HG02642 (cell line): ENCODE data around the gene CSNK1D.

Experiments
- ATAC-seq: cut with Tn5 transposase; IDR thresholded peaks from one replicate; pipeline ENCODE4 v1.9.1; 2021; ENCODE audit warnings: mild to moderate bottlenecking; ENCODE audit not compliant: unreplicated experiment, poor library complexity

CSNK1D gene

DNA sequence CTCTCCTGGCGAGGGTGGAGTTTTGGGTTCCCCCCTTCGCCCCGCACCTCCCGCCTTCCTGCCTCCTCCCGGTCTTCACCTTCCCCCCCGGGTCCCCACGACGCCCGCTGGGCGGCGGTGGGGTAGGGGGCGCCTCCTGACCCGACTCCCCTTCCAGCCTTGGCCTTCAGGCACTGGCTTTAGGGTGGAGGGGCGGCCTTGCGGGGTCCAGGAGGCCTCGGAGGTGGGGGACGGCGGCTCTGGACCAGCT lies 42.3 kb downstream of the CSNK1D start:
- peak; percentile 12 for ATAC-seq

DNA sequence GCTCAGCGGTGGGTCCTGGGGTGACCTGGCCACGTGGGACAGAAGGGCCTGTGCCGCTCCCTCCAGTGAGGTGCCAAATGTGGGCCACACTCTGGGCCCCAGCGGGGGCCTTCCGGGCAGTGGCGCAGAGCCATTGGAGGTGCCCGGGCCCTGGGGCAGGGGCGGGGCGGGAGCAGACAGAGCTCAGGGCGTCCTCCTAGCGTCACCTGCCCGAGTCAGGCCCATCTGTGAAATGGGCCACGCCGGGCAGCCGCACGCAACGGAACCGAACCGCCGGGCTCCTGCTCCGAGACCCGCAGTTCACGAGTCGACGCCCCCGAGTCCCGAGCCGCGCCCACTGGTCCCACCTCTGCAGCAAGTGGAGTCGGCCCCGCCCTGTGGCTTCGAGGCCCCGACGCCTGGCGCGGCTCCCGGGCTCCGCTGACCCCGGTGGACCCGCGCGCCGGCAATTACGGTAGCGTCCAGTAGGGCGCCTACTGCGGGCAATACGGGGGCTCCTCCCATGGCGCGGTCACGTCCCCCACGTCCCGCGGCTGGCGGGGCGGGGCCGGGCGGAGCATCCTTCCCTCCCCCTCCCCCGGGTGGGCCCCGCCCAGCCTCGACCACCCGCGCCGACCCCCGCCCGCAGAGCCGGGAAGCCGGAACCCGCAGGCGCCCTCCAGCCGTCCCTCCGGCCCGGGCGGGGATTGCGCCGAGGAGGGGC lies 42.7 kb downstream of the CSNK1D start:
- peak; percentile 41 for ATAC-seq

DNA sequence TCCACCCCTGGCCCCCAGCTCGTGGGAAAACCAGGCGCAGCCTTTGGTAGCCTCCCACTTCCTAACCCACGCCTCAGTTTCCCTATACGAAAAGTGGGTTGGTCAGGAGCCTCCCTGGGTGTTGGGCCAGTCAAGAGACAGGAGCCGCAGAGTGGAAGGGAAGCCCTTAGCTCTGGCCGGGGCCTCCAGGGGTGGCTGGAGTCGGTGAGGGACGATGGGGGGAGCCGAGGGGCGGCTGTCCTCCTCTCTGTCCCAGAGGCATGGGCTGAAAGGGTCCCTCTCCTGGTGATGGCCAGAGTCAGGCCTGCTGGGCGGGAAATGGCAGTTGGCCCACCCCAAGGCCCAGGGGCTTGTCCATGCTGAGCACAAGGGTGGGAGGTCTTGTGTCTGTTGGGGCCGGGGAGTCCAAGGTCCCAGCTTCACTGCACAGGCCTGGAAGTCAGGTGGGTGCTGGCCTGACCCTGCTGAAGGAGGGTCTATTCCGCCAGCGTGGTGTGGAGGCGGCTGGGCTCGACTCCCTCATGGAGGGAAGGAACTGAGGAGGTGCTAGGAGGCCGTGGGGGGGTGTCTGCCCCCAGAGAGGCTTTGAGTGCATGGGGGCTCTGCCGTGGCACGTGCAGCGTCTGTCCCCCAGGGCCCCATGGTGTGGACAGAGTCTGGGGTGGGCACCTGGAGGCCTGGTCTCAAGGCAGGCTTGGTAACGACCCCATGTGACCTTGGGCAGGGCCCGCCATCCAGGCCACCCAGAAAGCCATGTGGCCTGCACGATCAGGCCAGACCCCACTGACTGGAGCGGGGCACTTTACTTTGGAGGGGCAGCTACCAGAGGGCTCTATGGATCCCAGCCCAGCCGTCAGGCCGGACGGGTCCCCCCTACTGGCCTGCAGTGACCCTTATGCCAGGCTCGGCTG lies 43.5 kb downstream of the CSNK1D start:
- ATAC-seq = no peak

DNA sequence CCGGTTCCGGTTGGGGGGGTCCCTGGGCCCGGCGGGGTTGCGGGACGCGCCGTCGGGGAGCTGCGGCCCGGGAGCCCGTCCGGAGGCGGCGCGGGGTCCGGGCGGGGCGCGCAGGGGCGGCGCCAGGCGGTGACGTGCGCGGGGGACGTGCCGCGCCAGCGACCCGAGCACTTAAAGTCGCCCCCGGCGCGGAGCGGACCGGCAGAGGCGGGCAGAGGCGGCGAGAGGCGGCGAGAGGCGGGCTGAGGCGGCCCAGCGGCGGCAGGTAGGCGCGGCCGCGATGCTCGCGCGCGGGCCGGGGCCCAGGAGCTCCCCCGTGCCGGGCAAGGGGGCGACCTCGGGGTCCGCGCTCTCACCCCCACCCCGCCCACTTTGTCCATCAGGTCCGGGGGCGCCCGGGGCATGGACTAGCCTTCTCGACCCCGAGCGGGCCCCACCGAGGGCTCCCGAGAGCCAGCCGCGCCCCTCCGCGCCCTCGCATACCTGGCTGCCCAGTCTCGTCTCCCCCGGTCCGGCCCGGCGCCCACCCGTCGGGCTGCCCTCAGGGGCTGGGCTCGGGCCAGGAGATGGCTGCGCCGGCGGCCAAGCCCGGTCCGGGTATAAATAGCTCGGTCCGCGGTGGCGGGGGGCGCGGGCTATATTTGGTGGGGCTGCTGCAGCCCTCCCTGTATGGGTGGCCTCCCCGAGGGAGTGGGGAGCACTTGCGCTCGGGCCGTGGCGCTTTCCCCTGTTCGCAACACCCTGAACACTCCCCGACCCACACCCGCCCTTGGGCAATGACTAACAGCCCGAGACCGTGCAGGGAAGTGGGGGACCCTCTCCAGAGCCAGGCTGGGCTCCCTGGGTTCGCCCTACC lies 44.4 kb downstream of the CSNK1D start, which contains the start of gene SLC16A3:
Gene SLC16A3, plus strand, starts transcription at position 201 of the 856 bp plus-strand sequence. CDS start 6,967 bp downstream, outside the sequence.
- peak; percentile 40 for ATAC-seq

DNA sequence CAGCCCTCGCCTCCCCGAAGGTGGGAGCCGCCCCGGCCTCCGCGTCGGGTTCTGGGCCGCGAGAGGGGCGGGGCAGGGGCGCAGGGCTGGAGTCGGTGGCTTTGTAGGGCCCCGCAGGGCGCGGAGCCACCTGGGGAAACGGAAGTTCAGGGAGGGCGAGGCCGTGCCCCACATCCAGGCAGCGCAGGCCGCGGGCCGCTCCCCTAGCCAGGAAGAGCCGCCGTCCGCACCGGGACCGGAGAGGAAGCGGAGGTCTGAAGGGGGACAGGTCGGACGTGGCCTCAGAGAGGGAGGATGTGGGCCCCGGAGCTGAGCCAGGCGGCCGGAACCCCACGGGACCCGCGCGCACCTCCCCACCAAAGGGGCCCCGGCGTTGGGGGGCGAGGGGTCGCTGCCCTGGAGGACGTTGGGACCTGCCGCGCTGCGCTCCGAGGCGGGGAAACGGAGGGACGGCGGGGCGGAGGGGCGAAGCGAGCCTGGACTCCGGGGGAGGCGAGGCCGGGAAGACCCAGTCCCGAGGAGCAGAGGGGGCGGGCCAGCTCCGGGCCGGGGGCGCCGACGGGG lies 45.1 kb downstream of the CSNK1D start:
- peak; percentile 27 for ATAC-seq

DNA sequence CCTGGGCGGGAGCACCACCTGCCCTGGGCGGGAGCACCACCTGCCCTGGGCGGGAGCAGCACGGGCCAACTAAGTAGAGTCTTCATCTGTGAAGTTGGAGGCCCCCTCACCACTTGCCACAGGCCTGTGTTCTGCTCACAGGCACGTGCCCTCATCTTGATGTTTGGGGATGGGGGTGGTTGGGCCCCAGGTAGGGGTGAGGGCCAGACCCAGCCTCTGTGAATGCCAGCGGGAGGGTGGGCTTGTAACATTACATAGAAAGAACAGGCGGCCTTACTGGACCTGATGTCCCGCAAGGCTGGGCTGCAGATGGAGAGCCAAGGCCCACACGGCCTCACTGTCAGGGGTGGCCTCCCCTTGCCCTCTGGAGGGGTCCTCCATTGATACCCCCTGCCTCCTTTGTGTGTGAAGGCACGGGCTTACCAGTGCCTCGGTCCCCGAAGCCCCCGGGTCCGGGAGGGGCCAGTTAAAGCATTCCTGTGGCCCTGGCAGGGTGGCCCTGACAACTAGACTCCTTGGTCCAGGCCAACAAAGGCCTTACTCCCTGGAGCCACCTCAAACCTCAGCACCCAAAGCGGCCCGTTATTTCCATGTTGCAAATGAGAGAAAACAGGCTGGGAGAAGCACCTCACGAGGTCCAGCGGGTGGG lies 45.7 kb downstream of the CSNK1D start:
- ATAC-seq = no peak

DNA sequence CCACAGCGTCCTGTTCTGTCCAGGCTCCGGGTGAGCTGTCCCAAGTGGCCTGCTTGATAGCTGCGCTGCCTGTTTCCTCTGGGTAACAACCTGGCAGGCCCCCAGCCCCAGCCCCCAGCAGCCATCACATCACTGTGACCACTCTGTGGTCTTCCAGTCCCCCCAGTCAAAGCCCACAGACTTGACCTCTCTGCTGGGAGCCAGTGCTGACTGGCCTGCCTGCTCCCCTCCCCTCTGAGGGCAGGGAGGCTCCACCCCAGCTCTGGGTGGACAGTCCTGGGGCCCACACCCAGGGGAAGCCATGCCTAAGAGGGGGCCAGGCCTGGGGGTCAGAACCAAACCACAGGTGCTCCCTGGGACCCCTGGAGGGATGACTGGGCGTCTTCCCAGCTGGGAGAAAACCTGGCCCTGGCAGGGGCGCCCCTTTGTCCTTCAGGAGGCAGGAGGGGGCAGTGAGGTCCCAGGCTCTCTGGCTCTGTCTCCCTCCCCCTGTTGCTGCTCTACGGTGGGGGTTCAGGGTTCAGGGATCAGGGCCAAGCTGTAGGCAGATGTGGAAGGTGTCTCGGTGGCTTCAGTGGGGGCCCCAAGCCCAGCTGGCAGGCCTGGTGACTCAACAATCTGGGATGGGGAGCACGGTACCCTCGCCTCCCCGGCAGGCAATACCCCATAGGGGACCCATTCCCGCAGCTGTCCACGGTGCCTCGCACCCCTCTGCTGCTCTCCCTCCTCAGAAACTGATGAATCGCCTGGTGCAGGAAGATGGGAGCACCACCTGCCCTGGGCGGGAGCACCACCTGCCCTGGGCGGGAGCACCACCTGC lies 46.5 kb downstream of the CSNK1D start:
- ATAC-seq = no peak

DNA sequence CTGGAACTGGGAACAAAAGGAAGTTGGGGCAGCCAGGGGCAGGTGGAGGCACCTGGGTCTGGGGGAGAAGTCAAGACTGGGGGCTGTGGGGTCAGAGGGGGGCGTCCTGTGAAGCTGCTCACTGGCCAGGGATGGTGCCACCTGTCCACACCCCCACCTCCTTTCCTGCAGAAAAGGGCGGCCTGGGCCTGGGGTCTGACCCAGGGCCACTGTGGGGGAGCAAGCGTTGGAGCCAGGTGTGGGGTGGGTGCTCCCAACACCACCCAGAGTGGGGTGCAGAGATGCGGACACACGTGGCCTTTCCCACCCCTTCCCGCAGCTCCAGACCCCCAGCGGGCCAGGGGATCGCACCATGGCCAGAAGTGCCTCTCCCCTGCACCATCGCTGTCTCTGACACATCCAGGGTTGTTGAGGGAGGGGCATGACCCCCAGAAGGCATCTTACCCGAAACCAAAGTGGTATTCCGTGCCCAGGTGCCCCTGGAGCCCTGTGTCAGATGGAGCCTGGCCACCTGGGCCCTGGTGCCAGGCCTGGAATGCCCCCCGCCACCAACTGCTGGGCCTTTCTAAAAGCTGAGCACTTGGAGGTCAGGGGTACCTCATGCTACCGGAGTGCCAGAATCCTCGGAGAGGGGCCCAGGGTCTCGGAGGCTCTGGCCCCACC lies 47.2 kb downstream of the CSNK1D start:
- no peak for ATAC-seq

DNA sequence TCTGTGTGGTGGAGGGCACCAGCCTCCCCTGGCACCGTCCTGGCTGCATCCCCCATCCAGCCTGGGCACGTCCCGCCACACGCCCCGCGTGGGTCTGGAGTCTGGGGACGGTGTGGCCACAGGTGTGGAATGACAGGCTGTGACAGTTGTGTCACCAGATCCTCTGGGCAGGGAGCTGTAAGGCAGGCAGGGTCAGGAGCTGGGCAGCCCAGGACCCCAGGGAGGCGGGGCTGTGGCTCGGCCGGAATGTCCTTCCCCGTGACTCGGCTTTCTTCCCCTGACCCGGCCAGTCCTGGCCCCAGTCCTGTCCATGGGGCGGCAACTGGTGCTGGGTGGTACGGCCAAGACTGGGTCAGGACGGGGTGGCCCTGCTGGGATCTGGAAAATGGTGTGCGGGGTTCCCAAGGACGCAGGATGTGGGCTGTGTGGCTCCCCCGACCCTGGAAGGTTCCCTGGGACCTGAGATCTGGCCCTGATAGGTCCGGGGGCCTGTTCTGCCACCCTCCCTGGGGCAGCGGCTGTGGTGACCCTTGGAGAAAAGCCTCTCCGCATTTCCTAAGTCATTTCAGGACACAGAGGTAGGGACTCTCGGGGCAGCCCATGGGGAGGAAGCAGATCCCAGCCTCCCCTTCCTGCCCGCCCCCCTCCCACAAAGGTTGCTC lies 48.0 kb downstream of the CSNK1D start:
- ATAC-seq = no peak

DNA sequence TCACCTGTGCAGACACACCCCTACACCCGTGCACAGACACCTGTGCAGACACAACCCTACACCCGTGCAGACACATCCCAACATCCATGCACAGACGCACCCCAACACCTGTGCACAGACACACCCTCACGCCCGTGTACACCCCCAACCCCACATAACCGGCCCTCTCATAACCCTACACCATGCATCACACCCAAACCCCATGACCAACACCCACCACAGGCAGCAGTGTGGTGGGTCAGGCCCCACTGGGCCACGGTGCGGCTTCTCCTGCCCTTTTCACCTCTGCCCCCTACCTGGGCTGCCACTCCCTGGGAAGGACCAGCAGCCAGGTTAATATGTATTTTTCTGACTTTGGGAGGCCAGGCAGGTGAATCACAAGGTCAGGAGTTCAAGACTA lies 48.8 kb downstream of the CSNK1D start:
- no peak for ATAC-seq

DNA sequence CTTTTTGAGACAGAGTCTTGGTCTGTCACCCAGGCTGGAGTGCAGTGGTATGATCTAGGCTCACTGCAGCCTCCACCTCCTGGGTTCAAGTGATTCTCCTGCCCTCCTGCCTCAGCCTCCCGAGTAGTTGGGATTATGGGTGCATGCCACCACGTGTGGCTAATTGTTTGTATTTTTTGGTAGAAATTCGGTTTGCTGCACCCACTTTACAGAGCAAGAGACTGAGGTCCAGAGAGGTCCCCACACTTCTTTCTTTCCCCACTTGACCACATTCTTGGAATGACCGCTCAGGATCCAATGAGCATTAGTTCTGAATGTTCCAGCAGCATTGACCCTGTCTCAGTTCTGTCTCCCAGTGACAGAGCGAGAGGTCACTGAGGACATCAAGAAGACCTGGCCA lies 50.0 kb downstream of the CSNK1D start:
- no peak for ATAC-seq

DNA sequence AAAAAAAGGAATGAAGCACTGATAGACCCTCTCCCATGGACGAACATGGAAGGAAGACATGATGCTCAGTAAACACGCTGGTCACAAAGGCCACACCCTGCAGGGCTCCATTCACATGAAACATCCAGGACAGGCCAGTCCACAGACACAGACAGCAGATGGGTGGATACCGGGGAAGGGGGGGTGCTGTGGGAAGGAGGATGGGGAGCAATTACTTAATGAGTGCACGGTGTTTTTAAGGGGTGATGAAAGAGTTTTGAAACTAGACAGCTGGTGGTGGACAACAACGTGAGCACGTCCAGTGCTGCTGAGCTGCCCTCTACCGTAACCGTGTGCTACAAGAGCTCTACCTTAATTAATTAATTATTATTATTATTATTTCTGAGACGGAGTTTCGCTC lies 50.7 kb downstream of the CSNK1D start:
- ATAC-seq = no peak

DNA sequence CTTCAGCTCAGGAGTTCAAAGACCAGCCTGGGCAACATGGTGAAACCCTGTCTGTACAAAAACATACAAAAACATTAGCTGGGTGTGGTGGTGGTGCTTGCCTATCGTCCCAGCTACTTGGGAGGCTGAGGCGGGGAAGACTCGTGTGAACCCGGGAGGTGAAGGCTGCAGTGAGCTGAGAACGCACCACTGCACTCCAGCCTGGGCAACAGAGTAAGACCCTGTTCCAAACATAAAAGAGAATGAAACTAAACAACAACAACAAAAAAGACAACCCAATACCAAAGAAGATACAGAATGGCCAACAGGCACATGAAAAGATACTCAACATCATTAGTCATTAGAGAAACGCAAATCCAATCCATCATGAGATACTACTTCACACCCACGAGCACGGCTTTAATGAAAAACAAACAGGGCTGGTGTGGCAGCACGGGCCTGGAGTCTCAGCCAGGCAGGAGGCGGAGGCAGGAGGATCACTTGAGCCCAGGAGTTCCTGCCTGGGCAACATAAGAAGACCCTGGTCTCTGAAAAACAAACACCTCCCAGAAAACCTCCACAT lies 52.1 kb downstream of the CSNK1D start:
- no peak for ATAC-seq

DNA sequence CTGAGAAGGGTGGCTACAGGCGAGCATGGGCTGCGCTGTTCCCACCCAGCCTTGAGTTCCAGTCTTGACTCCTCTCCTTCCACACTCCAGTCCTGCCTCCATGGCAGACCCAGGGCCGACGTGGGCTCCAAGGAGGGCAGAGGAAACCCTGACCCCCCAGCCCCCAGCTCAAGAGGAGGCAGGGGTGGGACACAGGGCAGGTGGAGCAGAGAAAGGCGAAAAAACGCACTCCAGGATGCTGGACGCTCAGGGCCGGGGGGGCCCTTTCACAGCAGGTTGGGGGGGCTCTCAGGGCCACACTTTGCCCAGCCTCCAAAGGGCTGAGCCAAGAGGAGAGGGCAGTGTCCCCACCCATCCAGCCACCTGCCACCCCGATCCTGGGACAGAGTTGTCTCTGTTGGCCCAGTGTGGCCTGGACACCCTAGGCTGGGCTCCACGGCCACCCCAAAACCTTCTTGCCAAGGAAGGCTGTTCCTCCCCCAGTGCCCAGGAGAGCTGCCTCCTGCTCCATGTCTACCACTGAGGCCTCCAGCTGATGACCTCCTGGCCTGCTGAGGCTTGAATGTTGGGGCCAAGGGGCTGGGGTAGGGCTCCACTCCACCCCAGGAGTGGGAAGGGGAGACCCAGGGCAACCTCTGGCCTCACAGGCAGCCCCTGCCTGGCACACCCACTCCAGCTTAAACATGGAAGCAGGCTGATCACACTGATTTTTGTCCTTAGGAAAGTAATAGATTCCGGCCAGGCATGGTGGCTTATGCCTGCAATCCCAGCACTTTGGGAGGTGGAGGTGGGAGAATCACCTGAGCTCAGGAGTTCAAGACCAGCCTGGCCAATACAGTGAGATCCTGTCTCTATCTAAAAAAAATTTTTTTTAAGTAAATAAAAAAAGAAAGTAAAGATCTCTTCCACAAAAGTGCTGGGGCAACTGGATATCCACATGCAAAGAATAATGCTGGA lies 53.5 kb downstream of the CSNK1D start:
- no peak for ATAC-seq

DNA sequence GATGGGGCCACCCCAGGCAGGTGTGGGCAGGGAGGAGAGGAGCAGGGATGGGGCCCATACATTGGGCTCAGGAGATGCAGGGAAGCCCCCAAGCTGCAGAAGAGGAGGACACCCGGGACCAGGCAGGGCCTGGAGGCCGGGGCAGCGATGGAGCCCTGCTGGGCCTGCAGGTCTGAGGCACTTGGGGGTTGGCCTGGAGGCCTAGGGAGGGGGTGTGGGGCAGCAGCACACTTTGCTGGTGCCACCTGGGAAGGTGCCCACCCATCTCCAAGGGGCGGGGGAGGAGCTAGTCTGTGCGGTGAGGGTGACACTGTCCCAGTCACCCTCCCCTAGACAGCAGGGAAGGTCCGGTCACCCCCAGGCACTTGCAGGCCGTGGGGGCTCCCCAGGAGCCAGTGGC lies 54.4 kb downstream of the CSNK1D start:
- ATAC-seq = no peak

DNA sequence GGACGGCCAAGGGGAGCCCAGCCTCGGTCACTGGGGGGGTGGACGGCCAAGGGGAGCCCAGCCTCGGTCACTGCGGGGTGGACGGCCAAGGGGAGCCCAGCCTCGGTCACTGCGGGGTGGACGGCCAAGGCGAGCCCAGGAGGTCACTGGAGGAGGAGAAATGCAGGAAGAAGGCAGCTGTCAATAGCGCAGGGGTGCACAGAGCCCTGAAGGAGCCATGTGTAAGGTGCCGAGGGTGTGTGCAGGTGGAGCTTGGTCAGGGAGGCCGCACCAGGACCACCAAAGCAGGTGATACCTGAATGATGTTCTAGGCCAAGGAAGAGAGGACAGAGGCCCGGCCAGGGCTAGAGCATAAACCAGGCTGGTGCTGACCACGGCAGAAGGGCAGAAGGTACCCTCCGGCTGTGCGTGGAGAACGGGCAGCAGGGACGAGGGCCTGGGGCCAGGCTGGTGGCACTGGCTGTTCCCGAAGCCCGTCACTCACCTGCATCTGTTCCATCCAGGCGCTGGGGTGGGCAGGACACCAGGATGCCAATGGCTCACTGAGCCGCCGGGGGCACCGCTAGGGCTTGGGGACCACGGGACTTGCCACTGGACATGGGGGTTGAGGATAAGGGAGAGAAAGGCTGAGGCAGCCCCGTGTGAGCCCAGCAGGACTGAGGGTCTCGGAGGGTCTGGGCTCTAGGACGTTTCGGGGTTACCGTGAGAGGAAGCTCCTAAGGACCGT lies 55.0 kb downstream of the CSNK1D start:
- ATAC-seq = no peak
